ENCODE measurements around the gene ADAM33. TPM values are rescaled to one million over a fixed set of nuclear protein-coding genes. Genes with fewer than 3 reads are reported as not detected.

Gene ADAM33
- total RNA-seq, 1 donor from 2014 or later: 0.53 TPM

DNA sequence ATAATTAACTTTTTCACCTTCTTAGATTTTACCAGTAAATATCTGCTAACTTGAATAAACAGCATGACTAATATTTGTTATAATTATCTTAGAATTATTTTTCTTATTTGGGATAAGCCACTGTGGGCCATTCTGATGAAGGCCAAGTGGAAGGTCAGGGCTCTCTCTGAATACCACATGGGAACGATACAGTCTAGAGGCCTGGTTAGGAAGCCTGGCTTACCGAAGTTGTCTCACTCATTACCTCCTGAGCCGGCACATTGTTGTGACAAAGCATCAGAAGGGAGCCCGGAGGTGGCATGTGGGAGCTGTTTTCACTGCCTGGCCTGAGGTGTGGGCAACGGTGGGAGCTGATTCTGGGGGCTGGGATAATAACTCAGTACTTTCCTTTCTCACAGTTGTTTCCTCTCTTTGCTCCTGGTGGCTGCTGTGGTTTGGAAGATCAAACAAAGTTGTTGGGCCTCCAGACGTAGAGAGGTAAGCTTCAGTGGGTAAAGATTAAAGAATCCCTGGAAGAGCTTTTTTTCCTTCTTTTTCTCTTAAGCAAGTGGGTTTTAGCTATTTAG is 47.8 kb downstream of the ADAM33 start:
- H3K4me3 ChIP-seq (ENCODE audit: low read depth, low read length): no peak overlapping the region
- TF ChIP-seq, protein P1, sequence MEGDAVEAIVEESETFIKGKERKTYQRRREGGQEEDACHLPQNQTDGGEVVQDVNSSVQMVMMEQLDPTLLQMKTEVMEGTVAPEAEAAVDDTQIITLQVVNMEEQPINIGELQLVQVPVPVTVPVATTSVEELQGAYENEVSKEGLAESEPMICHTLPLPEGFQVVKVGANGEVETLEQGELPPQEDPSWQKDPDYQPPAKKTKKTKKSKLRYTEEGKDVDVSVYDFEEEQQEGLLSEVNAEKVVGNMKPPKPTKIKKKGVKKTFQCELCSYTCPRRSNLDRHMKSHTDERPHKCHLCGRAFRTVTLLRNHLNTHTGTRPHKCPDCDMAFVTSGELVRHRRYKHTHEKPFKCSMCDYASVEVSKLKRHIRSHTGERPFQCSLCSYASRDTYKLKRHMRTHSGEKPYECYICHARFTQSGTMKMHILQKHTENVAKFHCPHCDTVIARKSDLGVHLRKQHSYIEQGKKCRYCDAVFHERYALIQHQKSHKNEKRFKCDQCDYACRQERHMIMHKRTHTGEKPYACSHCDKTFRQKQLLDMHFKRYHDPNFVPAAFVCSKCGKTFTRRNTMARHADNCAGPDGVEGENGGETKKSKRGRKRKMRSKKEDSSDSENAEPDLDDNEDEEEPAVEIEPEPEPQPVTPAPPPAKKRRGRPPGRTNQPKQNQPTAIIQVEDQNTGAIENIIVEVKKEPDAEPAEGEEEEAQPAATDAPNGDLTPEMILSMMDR (IDR thresholded peaks at IDR 0.05; ENCODE audit: insufficient read depth, low read length, severe bottlenecking): no peak
- H3K36me3 ChIP-seq (ENCODE audit: control insufficient read depth, insufficient read depth, low read length): peaks cover 2% of the 10 kb centered on the region
- FAIRE-seq: no peak
- no peak for DNase-seq (ENCODE audit: low read depth)
- H3K27me3 ChIP-seq (ENCODE audit: control insufficient read depth, insufficient read depth, low read length): no peaks in the 10 kb centered on the region

DNA sequence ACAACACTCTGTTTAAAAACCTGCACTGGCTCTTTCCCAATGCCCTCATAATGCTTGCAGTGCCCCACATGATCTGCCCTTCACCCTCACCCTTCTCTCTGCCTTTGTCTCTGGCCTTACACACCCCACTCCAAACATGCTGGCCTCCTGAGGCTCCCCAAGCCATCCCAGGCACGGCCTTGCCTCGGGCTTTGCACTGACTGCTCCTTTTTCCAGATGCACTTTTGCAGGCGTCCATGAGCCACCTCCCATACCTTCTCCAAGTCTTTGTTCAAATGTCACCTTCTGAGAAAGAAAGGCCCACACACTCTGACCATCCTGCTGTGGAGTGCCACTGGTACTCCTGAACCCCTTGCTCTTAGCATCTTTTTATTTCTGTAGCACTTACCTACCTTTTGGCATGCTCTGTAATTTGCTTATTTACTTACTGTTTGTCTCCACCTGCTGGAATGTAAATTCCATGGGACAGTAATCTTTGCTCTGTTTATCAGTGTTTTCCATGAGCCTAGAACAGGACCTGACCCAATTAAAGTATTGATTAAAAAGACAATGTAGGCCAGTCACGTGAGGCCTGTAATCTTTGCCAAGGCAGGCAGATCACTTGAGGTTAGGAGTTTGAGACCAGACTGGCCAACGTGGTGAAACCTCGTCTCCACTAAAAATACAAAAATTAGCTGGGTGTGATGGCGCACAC is 49.4 kb downstream of the ADAM33 start:
- no peaks in the 10 kb centered on the region for H3K27me3 ChIP-seq (ENCODE audit: control insufficient read depth, insufficient read depth, low read length)
- peaks cover 2% of the 10 kb centered on the region for H3K36me3 ChIP-seq (ENCODE audit: control insufficient read depth, insufficient read depth, low read length)
- DNase-seq (ENCODE audit: low read depth) (no peak), FAIRE-seq (no peak)
- TF ChIP-seq, protein P1 (IDR thresholded peaks at IDR 0.05; ENCODE audit: insufficient read depth, low read length, severe bottlenecking): no peak
- H3K4me3 ChIP-seq (ENCODE audit: low read depth, low read length): no peak overlapping the region

- Histone ChIP-seq H3K4me3 (ENCODE audit: low read depth, low read length) (no peak overlapping the region), H3K36me3 (ENCODE audit: control insufficient read depth, insufficient read depth, low read length) (peaks cover 2% of the 10 kb centered on the region), H3K27me3 (ENCODE audit: control insufficient read depth, insufficient read depth, low read length) (no peaks in the 10 kb centered on the region)
- no peak for DNase-seq (ENCODE audit: low read depth)
- TF ChIP-seq, protein P1 (IDR thresholded peaks at IDR 0.05; ENCODE audit: insufficient read depth, low read length, severe bottlenecking): no peak
- FAIRE-seq: no peak
These were observed 50.3 kb downstream of the ADAM33 start for GRCh38 chr20:3631534-3631933.

DNA sequence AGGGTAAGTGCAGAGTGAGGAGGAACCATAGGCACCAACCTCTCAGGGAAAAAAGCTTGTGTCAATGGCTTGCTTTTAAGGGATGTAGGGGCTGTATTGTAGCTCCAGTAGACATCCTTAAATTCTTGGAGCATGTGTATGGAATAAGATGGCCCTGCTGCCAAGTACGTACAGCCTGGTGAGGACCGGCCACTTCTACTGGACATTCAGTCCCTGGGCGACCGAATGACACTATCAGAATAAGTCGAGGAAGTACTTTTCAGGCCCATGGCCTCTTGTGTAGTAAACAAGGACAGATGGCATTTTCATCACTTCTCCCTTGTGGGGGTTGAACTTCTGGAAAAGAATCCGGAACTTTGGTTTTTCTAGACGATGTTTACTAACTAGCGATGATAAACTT is 51.4 kb downstream of the ADAM33 start:
- no peak overlapping the region for H3K4me3 ChIP-seq (ENCODE audit: low read depth, low read length)
- peaks cover 2% of the 10 kb centered on the region for H3K36me3 ChIP-seq (ENCODE audit: control insufficient read depth, insufficient read depth, low read length)
- TF ChIP-seq, protein P1 (IDR thresholded peaks at IDR 0.05; ENCODE audit: insufficient read depth, low read length, severe bottlenecking): no peak
- no peak for DNase-seq (ENCODE audit: low read depth)
- H3K27me3 ChIP-seq (ENCODE audit: control insufficient read depth, insufficient read depth, low read length): no peaks in the 10 kb centered on the region
- no peak for FAIRE-seq

GRCh38 chr20:3629893-3630292 is 51.9 kb downstream of the ADAM33 start:
- TF ChIP-seq, protein P1 (IDR thresholded peaks at IDR 0.05; ENCODE audit: insufficient read depth, low read length, severe bottlenecking): no peak
- DNase-seq (ENCODE audit: low read depth) (no peak), FAIRE-seq (no peak)
- H3K27me3 ChIP-seq (ENCODE audit: control insufficient read depth, insufficient read depth, low read length): no peaks in the 10 kb centered on the region
- H3K36me3 ChIP-seq (ENCODE audit: control insufficient read depth, insufficient read depth, low read length): peaks cover 2% of the 10 kb centered on the region
- H3K4me3 ChIP-seq (ENCODE audit: low read depth, low read length): no peak overlapping the region

All from bronchial epithelial cell (primary cell).